Measurements from ENCODE around the gene S1PR2. TPM values are rescaled to one million over a fixed set of nuclear protein-coding genes. Genes with fewer than 3 reads are reported as not detected.

Gene S1PR2
- total RNA-seq = 32.9 and 33.5 TPM in 2 replicates

GRCh38 chr19:10230861-10231611, at the start of gene S1PR2:
Gene S1PR2 (minus strand): TSS chr19:10231331. CDS start chr19:10224905, 6,426 bp downstream.

GRCh38 chr19:10270616-10271394, 39.7 kb upstream of the S1PR2 start, which contains the start of gene ICAM1:
Gene ICAM1 (plus strand): TSS chr19:10271120. CDS start chr19:10271160, 40 bp downstream.

GRCh38 chr19:10251792-10252694, 20.9 kb upstream of the S1PR2 start, which contains the start of gene MRPL4:
Gene MRPL4 (plus strand): TSS chr19:10252214. CDS start chr19:10252254, 40 bp downstream.

GRCh38 chr19:10194500-10195198, 36.5 kb downstream of the S1PR2 start, which contains the start of gene DNMT1:
Gene DNMT1 (minus strand): TSS chr19:10194953. CDS start chr19:10194899, 54 bp downstream.

Small RNAs within 50 kb of the gene (small RNA-seq; reads per million reads assigned to genes)
- 1.5 reads per million, percentile 35 among the genes with 10 or more reads in this experiment for gene MIR4322

Other genes with a start within 250 kb of the S1PR2 start
- 37.6 and 67.5 TPM in 2 replicates for gene COL5A3, start 220.8 kb downstream of the S1PR2 start, total RNA-seq
- gene RDH8, start 217.8 kb downstream of the S1PR2 start, total RNA-seq = not detected in 2 replicates
- 36.5 and 36.8 TPM in 2 replicates for gene SHFL, start 145.0 kb downstream of the S1PR2 start, total RNA-seq
- gene ANGPTL6, start 128.7 kb downstream of the S1PR2 start, total RNA-seq = not detected in 2 replicates
- 33.8 and 38.9 TPM in 2 replicates for gene PPAN, start 125.0 kb downstream of the S1PR2 start, total RNA-seq
- gene P2RY11, start 119.6 kb downstream of the S1PR2 start, total RNA-seq = 3.8 and 3.9 TPM in 2 replicates
- 213 and 274 TPM in 2 replicates for gene EIF3G, start 111.4 kb downstream of the S1PR2 start, total RNA-seq
- 28.9 and 36.7 TPM in 2 replicates for gene DNMT1, start 36.4 kb downstream of the S1PR2 start, total RNA-seq
- gene MRPL4, start 20.9 kb upstream of the S1PR2 start, total RNA-seq = 45.6 and 59.9 TPM in 2 replicates
- gene ICAM1, start 39.8 kb upstream of the S1PR2 start, total RNA-seq = 9.2 and 25.2 TPM in 2 replicates
- gene ICAM4, start 55.6 kb upstream of the S1PR2 start, total RNA-seq = 0.24 and 0.32 TPM in 2 replicates
- gene ICAM5, start 58.6 kb upstream of the S1PR2 start, total RNA-seq = 1.5 TPM in 1 of 2 replicates, not detected in the other
- gene ZGLP1, start 78.5 kb upstream of the S1PR2 start, total RNA-seq = 0.81 and 1.8 TPM in 2 replicates
- 14.1 and 16.0 TPM in 2 replicates for gene FDX2, start 84.7 kb upstream of the S1PR2 start, total RNA-seq
- 12.0 and 14.6 TPM in 2 replicates for gene RAVER1, start 102.2 kb upstream of the S1PR2 start, total RNA-seq
- 1.3 and 2.6 TPM in 2 replicates for gene ICAM3, start 108.3 kb upstream of the S1PR2 start, total RNA-seq
- gene TYK2, start 149.2 kb upstream of the S1PR2 start, total RNA-seq = 50.0 and 77.2 TPM in 2 replicates
- 114 and 132 TPM in 2 replicates for gene CDC37, start 172.2 kb upstream of the S1PR2 start, total RNA-seq
- 7.4 and 8.6 TPM in 2 replicates for gene PDE4A, start 189.2 kb upstream of the S1PR2 start, total RNA-seq

Measured in hair follicle dermal papilla cell (primary cell).